T-helper 2 cell (primary cell): ENCODE results near the gene SF3B1.
"Not testable (repeated sequence)": the region's sequence is repeated elsewhere in the genome, so short reads cannot be mapped to it uniquely, and the experiment has no call there.

ENCODE experiments used
- DNase-seq, 5 experiments: peaks; one replicate each; pipeline versions ENCODE4 v3.0.0 to v3.0.0-alpha.2; 2012 to 2022

The SF3B1 gene

DNA sequence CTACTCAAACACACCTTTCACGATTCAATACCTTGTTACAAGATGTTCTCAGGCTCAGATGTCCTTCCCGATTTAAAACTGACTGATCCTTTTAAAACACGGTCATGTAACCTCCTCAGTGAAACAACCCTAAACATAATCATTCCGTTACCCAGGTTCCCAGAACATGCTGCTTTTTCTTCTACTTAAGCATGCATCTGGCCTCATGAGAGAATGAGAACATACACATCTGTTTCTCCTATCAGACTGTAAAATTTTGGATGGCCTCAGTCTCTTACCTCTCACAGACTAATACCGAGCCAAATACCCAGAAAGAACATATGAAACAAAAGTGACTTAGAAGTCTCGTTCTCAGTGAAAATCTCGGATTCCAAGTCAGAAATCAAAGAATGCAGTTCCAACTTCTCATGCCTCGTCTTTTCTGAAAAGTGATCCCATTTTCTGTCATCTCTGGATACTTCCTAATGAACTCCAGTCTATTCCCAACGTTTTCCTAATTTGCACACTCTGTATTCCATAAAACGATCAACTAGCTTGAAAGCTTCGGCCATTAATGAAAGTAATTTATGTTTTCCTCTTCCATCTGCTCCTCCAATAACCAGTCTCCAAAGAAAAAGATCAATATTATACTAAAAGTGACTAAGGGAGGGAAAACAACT is 919 bp downstream of the SF3B1 start:
- no peak for DNase-seq

DNA sequence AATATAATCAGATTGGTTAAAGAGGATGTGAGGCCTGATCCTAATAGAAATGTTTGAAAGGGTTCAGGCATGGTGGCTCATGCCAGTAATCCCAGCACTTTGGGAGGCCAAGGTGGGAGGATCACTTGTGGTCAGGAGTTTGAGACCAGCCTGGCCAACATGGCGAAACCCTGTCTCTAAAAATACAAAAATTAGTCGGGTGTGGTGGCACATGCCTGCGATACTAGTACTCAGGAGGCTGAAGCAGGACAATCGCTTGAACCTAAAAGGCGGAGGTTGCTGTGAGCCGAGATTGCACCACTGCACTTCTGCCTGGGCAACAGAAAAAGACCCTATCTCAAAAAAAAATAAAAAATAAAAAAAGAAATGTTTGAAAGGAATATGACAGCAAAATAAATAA is 2.3 kb downstream of the SF3B1 start:
- not testable (repeated sequence) for DNase-seq

DNA sequence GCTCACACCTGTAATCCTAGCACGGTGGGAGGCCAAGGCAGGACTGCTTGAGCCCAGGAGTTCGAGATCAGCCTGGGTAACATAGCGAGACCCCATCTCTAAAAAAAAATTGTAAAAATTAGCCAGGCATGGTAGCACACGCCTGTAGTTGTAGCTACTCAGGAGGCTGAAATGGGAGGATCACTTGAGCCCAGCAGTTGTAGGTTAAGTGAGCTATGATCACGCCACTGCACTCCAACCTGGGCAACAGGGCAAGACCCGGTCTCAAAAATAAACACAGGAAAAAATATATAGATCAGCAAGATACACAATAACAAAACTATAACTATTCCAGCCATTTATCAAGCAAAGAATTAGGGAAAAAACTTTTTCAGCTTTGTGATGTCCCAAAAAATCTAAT is 3.0 kb downstream of the SF3B1 start:
- DNase-seq: no peak

DNA sequence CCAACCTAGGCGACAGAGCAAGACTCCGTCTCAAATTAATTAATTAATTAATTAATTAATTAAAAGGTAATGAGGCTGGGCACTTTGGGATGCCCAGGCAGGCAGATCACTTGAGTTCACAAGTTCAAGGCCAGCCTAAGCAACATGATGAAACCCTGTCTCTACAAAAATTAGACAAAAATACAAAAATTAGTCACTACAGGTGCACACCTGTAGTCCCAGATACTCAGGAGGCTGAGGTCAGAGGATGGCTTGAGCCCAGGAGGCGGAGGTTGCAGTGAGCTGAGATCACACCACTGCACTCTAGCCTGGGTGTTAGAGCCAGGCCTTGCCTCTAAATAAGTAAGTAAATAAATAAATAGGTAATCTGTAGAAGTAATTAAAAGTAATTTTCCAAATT is 6.8 kb downstream of the SF3B1 start:
- DNase-seq: no peak

DNA sequence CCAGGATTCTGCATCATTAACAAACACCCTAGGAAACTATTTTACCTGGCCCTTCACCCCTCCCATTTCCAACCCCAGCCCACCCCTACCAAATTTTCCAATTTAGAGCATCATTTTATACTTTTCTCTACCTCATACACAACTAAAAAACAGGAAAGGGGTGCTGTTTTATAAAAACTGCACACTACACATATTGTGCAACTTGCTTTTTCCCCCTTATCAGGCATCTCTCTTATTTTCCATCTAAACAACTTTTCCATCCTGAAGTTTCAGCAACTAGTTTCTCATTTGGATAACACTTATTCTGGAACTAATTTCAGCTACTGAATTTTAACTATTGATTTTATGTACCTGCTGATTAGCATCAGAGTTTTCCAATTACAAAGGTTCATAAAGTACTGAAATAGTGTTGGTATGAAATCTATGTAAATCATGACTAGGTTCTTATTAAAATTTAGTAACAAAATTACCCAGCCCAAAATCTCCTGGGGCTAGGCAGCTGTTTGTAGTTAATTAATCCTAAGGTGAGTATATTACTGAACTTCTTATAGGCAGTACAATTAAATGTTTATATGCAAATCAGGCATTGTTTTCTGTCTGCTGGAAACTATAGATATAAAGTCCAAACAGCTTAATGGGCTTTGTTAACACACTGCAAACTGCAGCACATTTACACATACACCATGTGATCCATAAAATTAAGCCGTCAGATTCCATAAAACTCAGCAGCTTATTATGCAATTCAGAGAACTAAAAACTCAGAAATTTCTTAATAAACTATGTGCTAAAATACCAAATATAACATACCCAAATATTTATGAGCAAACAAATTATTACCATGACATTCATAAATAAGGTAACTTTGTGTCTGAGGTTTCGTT is 7.9 kb downstream of the SF3B1 start:
- DNase-seq: no peak

DNA sequence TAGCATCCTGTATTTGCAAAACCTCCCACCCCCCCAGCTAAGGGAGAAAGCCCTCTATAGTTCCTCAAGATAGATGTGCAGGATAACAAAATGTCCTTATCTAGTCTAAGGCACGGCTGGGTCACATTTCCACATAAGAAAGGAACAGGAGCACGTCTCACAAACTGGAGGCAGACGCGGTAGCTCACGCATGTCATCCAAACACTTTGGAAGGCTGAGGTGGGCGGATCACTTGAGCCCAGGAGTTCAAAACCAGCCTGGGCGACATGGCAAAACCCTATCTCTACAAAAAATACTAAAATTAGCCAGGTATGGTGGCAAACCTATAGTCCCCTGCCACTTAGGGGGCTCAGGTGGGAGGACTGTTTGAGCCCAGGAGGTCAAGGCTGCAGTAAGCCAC is 9.3 kb downstream of the SF3B1 start:
- no peak for DNase-seq

DNA sequence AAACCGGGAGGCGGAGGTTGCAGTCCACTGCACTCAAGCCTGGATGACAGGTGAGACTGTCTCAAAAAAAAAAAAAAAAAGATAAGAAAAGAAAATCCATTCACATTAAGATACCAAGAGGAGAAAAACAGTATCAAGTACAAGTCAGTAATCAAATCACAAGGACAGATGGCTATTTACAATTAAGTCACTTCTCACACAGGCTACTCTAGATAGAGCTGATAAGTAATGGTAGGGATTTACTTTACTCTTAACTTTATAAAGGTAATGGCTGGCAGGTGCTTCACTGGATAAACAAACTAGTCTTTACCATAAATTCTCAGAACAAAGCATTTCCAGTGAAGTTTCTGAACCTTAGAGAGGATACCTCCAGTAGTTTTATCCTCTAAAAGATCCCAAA is 11.5 kb downstream of the SF3B1 start:
- no peak for DNase-seq

DNA sequence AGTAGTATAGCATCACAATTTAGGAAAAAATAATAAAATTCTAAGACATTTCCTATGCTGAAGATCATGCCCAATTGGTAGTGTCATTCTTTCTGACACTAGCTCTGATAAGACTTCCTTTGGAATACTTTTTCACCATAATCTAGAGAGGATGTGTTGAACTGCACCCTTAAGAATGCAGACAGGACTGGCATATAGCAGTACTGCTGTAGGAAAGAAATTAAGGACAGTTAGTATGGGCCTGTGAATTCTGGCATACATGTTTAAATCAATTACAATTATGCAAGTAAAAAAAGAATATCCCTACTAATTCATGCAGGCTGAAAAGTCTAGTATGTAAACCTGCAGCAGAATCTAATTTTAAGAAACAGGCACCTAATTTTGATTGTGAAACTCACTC is 15.4 kb downstream of the SF3B1 start:
- DNase-seq: no peak

DNA sequence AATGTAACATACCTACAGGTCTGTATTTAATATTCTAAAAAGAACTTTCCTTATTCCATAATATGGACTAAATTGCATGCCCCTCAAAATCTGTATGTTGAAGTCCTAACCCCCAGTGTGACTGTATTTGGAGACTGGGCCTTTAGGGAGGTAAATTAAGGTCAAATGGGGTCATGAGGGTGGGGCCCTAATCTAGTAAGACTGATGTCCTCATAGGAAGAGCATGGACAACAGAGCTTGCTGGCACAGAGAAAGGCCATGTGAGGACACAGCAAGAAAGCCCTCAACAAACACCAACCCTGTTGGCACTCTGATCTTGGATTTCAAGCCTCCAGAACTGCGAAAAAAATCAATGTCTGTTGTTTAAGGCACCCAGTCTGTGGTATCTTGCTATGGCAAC is 18.6 kb downstream of the SF3B1 start:
- DNase-seq: no peak

DNA sequence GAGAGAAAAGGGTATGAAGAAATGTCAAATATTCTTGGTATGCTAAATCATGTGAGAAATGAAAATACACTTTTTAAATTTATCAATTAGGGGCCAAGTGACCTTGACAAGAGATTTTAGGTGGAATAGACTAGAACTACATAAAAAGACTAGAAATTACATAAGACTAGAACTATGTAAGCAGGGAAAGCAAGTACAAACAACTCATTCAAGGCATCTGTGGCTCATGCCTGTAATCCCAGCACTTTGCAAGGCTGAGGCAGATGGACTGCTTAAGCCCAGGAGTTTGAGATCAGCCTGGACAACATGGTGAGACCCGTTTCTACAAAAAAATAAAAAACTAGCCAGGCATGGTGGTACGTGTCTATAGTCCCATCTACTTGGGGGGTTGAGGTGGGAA is 20.3 kb downstream of the SF3B1 start:
- no peak for DNase-seq

DNA sequence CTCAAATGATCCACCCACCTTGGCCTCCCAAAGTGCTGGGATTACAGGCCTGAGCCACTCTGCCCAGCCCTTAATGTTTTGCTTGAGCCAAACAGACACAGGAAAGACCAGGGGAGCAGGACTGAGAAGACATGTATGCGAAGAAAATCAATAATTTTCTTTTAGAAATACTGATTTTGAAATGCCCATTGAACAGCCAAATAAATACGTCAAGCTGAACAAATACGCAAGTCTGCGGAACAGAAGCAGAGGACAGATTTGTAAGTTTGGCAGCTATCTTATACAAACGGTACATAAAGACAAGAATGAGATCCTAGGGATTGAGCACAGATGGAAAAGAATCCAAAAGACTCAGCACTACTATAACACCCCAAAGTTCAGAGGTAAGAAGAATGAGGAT is 20.8 kb downstream of the SF3B1 start:
- DNase-seq: no peak

DNA sequence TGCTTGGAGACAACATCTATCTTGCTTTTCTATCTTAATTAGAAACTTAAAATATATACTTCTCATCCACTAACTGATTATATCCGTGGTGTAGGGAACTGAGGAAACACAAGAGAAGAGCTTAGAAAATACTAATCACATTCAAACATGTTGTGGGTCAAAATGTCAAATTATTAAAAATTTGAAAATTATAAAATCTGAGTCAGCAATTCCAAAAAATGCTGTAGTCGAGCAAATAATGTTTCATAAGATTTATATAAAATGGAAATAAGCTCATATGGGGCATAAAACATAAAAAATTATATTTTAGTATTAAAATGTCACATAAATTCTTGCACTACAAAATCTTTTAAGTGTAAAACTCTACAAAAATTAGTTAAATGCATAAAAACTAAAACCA is 29.2 kb downstream of the SF3B1 start:
- DNase-seq: no peak

DNA sequence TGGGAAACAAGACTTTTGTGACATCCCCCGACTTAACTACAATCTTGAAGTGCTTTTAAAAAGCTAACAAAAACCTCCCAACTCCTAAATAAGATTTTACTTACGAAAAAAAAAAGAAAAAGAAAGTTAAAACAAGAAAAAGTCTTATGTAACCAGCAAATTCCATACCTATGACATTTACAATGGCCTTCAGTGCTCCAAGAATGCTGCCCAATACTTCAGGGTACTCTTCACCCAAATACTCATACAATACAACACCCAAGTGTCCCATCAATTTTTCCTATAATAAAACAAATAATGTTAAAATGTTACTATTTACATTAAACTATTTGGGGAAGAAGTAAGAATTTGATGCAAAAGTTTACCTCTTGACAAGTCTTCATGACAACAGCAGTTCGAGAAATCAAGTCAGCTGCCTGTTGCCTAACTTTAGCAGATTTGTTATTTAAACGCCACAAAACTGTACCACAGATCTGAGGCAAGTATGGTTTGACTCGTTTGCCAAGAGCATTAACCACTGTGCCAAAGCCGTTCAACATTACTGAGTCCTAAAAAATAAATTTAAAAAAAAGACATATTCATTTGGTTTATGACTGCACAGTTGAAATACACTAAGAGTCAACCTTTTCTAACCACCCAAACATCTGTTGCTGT is 34.8 kb downstream of the SF3B1 start:
- no peak for DNase-seq

DNA sequence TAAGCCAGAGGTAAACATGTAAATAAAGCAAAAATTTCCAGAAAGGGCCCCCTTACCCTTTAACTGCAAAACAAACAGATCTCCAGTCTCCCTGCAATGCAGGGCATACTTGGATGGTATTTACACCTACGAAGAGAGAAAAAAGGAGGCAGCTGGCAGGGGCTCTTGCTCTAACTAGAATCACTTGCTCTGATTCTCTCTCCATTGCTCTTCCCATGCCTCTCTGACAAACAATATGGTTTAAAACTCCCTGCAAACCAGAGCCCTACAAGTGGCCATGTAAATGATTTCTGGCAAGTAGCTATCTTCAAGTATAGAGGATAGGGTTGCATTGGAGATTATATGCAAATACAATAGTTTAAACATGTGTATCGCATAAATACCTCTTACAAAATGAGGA is 35.9 kb downstream of the SF3B1 start:
- DNase-seq: no peak

DNA sequence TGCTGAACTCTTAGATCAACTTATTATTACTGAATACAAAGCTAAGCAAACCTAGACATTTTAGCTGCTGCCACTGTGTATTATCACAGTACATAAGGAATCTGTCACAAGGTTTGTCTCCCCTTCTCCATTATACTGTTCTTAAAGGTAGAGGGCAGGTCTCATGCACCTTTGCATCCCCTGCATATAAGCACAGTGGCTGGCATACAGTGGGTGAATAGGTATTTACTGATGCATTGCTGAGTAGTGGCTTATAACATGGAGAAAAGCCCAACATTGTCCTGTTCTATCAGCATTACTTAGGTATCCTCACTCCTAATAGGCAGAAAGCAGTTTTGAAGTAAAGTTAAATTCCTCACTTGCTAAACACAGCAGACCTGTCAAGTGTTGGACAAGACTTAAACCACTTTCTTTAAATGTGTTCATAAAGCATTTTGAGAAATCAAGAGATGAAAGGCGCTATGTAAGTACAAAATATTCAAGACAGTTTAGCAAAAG is 43.6 kb downstream of the SF3B1 start:
- no peak for DNase-seq

DNA sequence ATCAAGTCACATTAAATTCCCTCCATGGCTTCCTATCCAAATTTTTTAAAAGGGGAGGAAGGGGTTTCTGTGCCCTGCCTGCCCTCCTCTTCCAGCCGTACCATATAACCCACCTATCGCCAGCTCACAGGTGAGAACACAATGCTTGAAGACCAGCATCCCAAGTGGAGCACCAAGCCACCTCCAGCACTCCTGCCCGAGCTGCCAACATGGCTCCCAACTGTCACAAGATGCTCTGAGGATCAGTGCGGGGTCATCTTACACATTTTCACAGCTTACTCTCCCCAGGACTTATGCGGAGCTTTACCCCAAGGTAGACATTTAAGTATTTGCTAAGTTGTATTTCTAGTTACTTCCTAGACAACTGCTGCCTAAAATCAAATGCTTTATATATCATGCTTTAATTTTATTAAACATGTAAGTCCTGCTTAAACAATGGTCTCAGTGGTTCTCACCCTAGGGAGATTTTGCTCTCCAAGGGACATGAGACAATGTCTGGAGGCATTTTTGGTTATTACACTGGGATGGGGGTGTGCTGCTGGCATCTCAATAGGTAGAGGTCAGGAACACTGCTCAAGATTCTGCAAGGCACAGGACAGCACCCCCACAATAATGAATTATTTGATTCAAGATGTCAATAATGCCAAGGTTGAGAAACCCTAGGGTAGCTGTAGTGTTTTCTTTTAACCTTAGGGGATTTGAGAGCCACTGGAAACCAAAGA is 45.8 kb downstream of the SF3B1 start:
- no peak for DNase-seq

DNA sequence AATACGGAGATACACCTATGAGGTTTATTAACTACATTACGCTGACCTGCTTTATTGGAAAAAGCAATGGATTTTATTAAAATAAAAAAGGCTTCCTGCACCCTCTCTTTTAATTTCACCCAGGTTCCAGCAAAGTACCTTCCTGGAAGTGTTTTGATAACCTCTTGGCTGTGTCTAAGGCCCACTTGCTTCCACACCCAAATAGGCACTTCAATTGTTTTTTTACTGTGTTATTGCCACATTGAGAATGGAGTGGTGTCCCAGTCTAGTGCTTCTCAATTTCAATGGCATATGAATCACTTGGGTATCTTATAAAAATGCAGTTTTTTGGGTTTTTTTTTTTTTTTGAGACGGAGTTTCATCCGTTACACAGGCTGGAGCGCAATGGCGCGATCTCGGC is 47.6 kb downstream of the SF3B1 start:
- no peak for DNase-seq

DNA sequence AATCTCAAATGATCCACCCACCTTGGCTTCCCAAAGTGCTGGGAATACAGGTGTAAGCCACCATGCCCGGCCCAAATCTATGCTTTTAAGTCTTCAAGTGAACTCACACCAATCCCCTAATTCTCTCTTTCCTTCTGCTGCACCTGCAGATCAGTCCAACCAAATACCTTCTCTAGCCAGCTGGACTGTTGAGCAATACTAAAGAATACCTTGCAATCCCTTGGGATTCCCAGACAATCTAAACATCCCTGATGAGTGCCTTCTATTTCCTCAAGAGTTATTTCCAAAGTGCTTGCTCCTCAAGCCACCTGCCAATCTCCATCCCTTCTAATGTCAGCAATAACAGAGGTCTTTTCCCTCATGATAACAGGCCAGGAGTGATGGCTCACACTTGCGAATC is 48.6 kb downstream of the SF3B1 start:
- no peak for DNase-seq

DNA sequence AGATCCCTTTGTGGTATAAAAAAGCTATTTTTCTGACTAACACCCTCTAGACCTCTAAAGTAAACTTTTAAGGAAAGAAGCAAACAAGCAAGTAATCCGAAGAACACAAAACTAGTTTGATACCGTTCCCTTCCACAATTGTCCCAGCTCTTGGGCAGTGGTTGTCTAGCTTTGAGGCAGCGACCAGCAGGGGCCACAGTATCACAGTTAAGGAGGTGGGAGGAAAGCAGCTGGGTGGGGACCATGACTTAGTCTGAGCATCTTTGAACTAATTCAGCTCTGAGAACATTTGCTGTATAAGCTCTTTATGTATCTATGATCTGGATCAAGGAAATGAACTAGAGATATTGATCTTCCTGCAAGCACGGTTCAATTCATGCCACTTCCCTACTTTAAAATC is 51.0 kb downstream of the SF3B1 start:
- DNase-seq: no peak

DNA sequence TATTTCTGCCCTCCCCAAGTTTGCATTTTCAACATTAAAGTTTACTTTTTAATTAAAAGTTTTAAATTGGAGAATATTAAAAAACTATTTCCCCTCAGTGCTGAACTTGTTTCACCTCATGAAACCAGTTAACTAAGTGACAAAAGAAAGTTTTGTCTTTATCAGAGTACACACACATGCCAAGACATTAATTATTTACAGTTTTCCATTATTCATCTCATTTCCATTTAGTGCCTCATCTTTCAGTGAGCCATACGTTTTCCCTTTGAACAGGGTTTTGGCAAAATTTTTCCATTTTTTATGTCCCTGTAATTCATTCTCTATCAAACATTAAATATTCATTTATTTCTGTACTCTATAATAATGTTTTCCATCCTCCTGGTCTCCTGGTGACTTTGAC is 53.2 kb downstream of the SF3B1 start:
- no peak for DNase-seq

DNA sequence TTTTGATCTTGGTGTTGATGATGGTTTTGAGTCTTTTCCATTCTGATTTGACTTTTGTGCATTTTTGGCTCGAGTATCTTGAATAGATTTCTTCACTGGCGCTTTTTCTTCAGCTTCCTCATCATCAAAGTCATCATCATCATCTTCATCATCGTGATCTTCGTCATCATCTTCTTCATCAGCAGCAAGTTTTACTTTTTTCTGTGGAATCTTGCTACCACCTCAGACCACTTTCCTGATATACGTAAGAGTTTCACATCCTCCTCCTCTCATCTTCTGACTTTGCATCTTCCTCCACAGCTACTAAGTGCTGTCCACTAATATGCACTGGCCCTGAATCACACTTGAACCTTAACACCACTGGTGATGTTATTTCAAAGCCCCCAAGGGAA is 54.9 kb downstream of the SF3B1 start:
- peak in 1 of 5 experiments; percentile 32 for DNase-seq

DNA sequence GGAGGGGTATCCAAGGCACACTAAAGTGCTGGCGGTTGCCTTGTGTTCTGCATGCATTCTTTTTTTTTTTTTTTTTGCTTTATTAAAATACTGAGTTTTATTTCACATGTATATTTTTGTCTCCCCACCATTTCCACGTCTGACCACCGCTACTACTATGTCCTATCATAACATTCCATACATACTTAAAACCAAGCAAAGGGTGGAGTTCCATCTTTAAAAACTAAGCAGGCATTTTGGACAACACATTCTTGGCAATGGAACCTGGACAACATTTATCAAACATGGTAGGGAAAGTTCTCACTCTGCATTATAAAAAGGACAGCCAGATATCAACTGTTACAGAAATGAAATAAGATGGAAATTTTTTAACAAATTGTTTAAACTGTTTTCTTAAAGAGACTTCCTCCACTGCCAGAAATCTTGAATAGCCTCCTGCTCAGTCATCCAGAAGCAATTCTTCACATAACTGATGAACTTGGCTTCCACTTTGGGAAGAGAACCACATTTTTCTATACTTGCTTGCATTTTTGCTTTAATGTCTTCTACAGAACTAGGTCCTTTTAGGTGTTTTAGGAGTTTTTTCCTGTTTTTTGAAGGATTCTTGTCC is 55.4 kb downstream of the SF3B1 start:
- DNase-seq: not testable (repeated sequence)
